ENCODE data around the gene SLX4IP.

GRCh38 chr20:10523443-10523842 is 88.3 kb downstream of the SLX4IP start:
- TF ChIP-seq POLR2AphosphoS5 (IDR thresholded peaks at IDR 0.05; ENCODE audit: low read depth, low read length): no peak
- TF ChIP-seq, protein P1, sequence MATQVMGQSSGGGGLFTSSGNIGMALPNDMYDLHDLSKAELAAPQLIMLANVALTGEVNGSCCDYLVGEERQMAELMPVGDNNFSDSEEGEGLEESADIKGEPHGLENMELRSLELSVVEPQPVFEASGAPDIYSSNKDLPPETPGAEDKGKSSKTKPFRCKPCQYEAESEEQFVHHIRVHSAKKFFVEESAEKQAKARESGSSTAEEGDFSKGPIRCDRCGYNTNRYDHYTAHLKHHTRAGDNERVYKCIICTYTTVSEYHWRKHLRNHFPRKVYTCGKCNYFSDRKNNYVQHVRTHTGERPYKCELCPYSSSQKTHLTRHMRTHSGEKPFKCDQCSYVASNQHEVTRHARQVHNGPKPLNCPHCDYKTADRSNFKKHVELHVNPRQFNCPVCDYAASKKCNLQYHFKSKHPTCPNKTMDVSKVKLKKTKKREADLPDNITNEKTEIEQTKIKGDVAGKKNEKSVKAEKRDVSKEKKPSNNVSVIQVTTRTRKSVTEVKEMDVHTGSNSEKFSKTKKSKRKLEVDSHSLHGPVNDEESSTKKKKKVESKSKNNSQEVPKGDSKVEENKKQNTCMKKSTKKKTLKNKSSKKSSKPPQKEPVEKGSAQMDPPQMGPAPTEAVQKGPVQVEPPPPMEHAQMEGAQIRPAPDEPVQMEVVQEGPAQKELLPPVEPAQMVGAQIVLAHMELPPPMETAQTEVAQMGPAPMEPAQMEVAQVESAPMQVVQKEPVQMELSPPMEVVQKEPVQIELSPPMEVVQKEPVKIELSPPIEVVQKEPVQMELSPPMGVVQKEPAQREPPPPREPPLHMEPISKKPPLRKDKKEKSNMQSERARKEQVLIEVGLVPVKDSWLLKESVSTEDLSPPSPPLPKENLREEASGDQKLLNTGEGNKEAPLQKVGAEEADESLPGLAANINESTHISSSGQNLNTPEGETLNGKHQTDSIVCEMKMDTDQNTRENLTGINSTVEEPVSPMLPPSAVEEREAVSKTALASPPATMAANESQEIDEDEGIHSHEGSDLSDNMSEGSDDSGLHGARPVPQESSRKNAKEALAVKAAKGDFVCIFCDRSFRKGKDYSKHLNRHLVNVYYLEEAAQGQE (IDR thresholded peaks at IDR 0.05; ENCODE audit: insufficient read depth in 1 of 2, low read depth in 2 of 2, low read length in 2 of 2): no peak
- no peak for TF ChIP-seq SIN3A (IDR thresholded peaks at IDR 0.05; ENCODE audit: borderline replicate concordance, insufficient read depth, low read length)
- no peak for TF ChIP-seq TAF1 (IDR thresholded peaks at IDR 0.05; ENCODE audit: borderline replicate concordance, insufficient read depth, low read length)
- TF ChIP-seq FOXP2 (optimal IDR thresholded peaks at IDR 0.05; ENCODE audit: borderline replicate concordance, extremely low read depth, extremely low read length, insufficient read depth): no peak

Measured in PFSK-1 (cell line).